ENCODE data around the gene C12orf57. TPM values are rescaled to one million over a fixed set of nuclear protein-coding genes. Genes with fewer than 3 reads are reported as not detected.
A peak's percentile ranks its signal among the peaks of the same experiment; 100 is the strongest.

Gene C12orf57
- total and polyA plus RNA-seq, 2 of the 13 experiments (the other 11 are each of a cell fraction or from before 2014, with no cell fraction given), result 84.0 to 287 TPM

DNA sequence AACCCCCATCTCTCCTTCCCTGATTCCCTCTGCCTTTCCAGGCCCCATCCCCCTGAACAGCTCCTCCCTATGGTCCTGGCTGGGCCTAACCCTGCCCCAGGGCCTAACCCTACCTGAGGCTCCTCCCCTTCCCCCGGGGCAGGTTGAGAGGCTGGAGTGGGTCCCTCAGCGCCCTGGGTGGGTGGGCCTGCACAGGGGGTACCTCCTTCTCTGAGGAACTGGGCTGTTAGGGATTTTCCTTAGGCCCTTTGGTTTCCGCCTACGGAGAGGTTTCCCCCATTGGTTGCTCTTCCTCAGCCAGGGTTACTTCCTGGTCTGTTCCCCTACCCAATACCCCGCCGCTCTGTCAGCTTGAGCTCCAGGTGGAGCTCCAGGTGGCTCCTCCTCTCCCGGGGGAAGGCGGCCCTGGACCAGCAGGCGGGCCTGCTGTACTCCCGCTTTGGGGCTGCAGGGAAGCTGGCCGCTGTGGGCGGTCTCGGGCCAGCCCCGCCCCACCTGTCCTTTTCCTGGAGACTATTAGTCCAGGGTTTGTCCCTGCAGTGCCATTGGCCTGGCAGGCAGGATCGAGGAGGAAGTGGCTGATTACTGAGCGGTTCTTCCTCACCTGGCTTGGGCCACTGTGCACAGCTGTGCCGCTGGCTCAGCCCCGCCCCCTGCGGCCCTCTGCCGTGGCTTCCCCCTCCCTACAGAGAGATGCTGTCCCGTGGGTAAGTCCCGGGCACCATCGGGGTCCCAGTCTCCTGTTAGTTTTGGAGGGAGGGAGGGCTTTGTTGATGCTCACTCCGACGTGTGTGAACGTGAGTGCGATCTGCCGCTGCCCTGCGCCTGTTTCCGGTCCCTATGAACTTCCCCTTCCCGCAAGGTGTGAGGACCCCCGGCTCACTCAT lies 2.5 kb downstream of the C12orf57 start (continued):
- TF ChIP-seq ZMAT3 (CRISPR knock-in tag; conservative IDR thresholded peaks at IDR 0.05) (no peak), ZEB1 (IDR thresholded peaks at IDR 0.05; ENCODE audit: insufficient replicate concordance, low read depth) (peak; percentile 73), SUZ12 (IDR thresholded peaks at IDR 0.05; ENCODE audit: low read depth, low read length) (no peak), ZNF605 (CRISPR knock-in tag; IDR thresholded peaks at IDR 0.05) (peak; percentile 56; the same call in 1 of the 2 replicates), KDM4B (CRISPR knock-in tag; IDR thresholded peaks at IDR 0.05) (peak; percentile 76; the same call in 1 of the 2 replicates), ARNT (IDR thresholded peaks at IDR 0.05) (no peak), ARNTL (CRISPR knock-in tag; IDR thresholded peaks at IDR 0.05) (0 out of 2 replicates have a peak, but pooled peaks have one; percentile 24), ZNF563 (CRISPR knock-in tag; IDR thresholded peaks at IDR 0.05) (no peak), GATA4 (IDR thresholded peaks at IDR 0.05; ENCODE audit: borderline replicate concordance, low read depth) (peak; percentile 37; the same call in 1 of the 2 replicates), TEAD3 (CRISPR knock-in tag; optimal IDR thresholded peaks at IDR 0.05; ENCODE audit: borderline replicate concordance) (peak; percentile 56), PCBP1 (IDR thresholded peaks at IDR 0.05; ENCODE audit: borderline replicate concordance, low read depth, low read length) (0 out of 2 replicates have a peak, but pooled peaks have one; percentile 9), CBX5 (CRISPR knock-in tag; IDR thresholded peaks at IDR 0.05; ENCODE audit: borderline replicate concordance) (no peak; the same call in 1 of the 2 replicates), DNMT3B (CRISPR knock-in tag; conservative IDR thresholded peaks at IDR 0.05) (no peak), PCBP2 (optimal IDR thresholded peaks at IDR 0.05; ENCODE audit: low read depth, low read length, poor library complexity, severe bottlenecking) (no peak), FOXA1 (IDR thresholded peaks at IDR 0.05) (no peak), FOXA1 (CRISPR knock-in tag; IDR thresholded peaks at IDR 0.05) (peak; percentile 6; the same call in 1 of the 2 replicates), TBX2 (CRISPR knock-in tag; IDR thresholded peaks at IDR 0.05; ENCODE audit: borderline replicate concordance) (peak; percentile 76; the same call in 1 of the 2 replicates), RFX5 (IDR thresholded peaks at IDR 0.05; ENCODE audit: low read depth, low read length) (peak; percentile 80), ZNF792 (CRISPR knock-in tag; IDR thresholded peaks at IDR 0.05) (peak; percentile 75), ELF1 (CRISPR knock-in tag; IDR thresholded peaks at IDR 0.05) (peak; percentile 91), MXD4 (CRISPR knock-in tag; IDR thresholded peaks at IDR 0.05) (peak; percentile 66; the same call in 1 of the 2 replicates)
- TF ChIP-seq, protein P1, sequence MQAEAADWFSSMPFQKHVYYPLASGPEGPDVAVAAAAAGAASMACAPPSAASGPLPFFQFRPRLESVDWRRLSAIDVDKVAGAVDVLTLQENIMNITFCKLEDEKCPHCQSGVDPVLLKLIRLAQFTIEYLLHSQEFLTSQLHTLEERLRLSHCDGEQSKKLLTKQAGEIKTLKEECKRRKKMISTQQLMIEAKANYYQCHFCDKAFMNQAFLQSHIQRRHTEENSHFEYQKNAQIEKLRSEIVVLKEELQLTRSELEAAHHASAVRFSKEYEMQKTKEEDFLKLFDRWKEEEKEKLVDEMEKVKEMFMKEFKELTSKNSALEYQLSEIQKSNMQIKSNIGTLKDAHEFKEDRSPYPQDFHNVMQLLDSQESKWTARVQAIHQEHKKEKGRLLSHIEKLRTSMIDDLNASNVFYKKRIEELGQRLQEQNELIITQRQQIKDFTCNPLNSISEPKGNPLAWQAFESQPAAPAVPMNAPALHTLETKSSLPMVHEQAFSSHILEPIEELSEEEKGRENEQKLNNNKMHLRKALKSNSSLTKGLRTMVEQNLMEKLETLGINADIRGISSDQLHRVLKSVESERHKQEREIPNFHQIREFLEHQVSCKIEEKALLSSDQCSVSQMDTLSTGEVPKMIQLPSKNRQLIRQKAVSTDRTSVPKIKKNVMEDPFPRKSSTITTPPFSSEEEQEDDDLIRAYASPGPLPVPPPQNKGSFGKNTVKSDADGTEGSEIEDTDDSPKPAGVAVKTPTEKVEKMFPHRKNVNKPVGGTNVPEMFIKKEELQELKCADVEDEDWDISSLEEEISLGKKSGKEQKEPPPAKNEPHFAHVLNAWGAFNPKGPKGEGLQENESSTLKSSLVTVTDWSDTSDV (CRISPR knock-in tag; IDR thresholded peaks at IDR 0.05), result no peak
- TF ChIP-seq, protein P2, sequence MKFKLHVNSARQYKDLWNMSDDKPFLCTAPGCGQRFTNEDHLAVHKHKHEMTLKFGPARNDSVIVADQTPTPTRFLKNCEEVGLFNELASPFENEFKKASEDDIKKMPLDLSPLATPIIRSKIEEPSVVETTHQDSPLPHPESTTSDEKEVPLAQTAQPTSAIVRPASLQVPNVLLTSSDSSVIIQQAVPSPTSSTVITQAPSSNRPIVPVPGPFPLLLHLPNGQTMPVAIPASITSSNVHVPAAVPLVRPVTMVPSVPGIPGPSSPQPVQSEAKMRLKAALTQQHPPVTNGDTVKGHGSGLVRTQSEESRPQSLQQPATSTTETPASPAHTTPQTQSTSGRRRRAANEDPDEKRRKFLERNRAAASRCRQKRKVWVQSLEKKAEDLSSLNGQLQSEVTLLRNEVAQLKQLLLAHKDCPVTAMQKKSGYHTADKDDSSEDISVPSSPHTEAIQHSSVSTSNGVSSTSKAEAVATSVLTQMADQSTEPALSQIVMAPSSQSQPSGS (CRISPR knock-in tag; IDR thresholded peaks at IDR 0.05), result peak; percentile 54; the same call in 1 of the 2 replicates
- TF ChIP-seq, protein P3, sequence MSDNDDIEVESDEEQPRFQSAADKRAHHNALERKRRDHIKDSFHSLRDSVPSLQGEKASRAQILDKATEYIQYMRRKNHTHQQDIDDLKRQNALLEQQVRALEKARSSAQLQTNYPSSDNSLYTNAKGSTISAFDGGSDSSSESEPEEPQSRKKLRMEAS (IDR thresholded peaks at IDR 0.05), result peak; percentile 46; the same call in 1 of the 2 replicates
- TF ChIP-seq, protein P4, sequence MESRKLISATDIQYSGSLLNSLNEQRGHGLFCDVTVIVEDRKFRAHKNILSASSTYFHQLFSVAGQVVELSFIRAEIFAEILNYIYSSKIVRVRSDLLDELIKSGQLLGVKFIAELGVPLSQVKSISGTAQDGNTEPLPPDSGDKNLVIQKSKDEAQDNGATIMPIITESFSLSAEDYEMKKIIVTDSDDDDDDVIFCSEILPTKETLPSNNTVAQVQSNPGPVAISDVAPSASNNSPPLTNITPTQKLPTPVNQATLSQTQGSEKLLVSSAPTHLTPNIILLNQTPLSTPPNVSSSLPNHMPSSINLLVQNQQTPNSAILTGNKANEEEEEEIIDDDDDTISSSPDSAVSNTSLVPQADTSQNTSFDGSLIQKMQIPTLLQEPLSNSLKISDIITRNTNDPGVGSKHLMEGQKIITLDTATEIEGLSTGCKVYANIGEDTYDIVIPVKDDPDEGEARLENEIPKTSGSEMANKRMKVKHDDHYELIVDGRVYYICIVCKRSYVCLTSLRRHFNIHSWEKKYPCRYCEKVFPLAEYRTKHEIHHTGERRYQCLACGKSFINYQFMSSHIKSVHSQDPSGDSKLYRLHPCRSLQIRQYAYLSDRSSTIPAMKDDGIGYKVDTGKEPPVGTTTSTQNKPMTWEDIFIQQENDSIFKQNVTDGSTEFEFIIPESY (CRISPR knock-in tag; IDR thresholded peaks at IDR 0.05), result no peak
